Type B pancreatic cell (in vitro differentiated cells): ENCODE results near the gene NLRP3. TPM values are rescaled to one million over a fixed set of nuclear protein-coding genes. Genes with fewer than 3 reads are reported as not detected.

Experiments
- DNase-seq: peaks from one replicate; pipeline ENCODE4 v3.0.0; 2021; ENCODE audit warnings: mixed read lengths; ENCODE audit not compliant: unreplicated experiment; ENCODE audit errors: extremely low spot score
- H3K27ac Mint-ChIP-seq: 2 replicates; pipeline ENCODE4 v1.8.0; 2021; ENCODE audit warnings: mild to moderate bottlenecking, mixed read lengths
- H3K27me3 Mint-ChIP-seq: 2 replicates; pipeline ENCODE4 v1.8.0; 2021; ENCODE audit warnings: mixed read lengths
- H3K36me3 Mint-ChIP-seq: 2 replicates; pipeline ENCODE4 v1.8.0; 2021; ENCODE audit warnings: mixed read lengths
- H3K4me1 Mint-ChIP-seq: one replicate; pipeline ENCODE4 v1.8.0; 2021; ENCODE audit warnings: mixed read lengths; ENCODE audit not compliant: unreplicated experiment
- H3K4me3 Mint-ChIP-seq: 2 replicates; pipeline ENCODE4 v1.8.0; 2021; ENCODE audit warnings: mild to moderate bottlenecking, mixed read lengths
- H3K9me3 Mint-ChIP-seq: 2 replicates; pipeline ENCODE4 v1.8.0; 2021; ENCODE audit warnings: mixed read lengths
- total RNA-seq: library from RNA; stranded (reverse); gene quantifications from 2 replicates; pipeline ENCODE4 v1.2.1, GENCODE V29; 2021; ENCODE audit warnings: low replicate concordance
- TF ChIP-seq, protein P1 (sequence below): fragments of 200-600 bp; sonication (generic); conservative IDR thresholded peaks from 2 replicates; pipeline ENCODE4 v1.5.0; 2021; ENCODE audit warnings: antibody characterized with exemption, mild to moderate bottlenecking

Gene NLRP3
- total RNA-seq, 1 donor from 2014 or later = not detected

DNA sequence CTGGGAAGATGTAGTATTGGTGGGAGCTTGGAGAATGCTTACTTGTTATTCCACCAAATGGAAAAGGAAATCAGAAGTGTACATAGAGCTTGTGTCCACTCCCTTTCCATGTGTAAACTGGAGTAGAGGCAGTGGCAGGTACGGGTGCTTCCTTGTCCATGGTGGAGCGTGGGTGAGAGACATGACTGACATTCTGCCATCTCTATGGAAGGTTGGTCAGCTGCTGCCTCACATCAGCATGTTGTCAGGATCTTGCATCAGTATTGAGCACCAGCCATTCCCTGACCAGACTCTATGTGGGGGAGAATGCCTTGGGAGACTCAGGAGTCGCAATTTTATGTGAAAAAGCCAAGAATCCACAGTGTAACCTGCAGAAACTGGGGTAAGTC is 19.8 kb downstream of the NLRP3 start:
- H3K4me3 Mint-ChIP-seq = no peak overlapping the region
- DNase-seq = no peak
- H3K9me3 Mint-ChIP-seq = no peaks in the 10 kb centered on the region
- H3K27me3 Mint-ChIP-seq = peaks cover 28% of the 10 kb centered on the region
- H3K4me1 Mint-ChIP-seq = no peaks in the 10 kb centered on the region
- H3K36me3 Mint-ChIP-seq = no peaks in the 10 kb centered on the region
- no peak overlapping the region for H3K27ac Mint-ChIP-seq
- TF ChIP-seq, protein P1, sequence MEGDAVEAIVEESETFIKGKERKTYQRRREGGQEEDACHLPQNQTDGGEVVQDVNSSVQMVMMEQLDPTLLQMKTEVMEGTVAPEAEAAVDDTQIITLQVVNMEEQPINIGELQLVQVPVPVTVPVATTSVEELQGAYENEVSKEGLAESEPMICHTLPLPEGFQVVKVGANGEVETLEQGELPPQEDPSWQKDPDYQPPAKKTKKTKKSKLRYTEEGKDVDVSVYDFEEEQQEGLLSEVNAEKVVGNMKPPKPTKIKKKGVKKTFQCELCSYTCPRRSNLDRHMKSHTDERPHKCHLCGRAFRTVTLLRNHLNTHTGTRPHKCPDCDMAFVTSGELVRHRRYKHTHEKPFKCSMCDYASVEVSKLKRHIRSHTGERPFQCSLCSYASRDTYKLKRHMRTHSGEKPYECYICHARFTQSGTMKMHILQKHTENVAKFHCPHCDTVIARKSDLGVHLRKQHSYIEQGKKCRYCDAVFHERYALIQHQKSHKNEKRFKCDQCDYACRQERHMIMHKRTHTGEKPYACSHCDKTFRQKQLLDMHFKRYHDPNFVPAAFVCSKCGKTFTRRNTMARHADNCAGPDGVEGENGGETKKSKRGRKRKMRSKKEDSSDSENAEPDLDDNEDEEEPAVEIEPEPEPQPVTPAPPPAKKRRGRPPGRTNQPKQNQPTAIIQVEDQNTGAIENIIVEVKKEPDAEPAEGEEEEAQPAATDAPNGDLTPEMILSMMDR = no peak

DNA sequence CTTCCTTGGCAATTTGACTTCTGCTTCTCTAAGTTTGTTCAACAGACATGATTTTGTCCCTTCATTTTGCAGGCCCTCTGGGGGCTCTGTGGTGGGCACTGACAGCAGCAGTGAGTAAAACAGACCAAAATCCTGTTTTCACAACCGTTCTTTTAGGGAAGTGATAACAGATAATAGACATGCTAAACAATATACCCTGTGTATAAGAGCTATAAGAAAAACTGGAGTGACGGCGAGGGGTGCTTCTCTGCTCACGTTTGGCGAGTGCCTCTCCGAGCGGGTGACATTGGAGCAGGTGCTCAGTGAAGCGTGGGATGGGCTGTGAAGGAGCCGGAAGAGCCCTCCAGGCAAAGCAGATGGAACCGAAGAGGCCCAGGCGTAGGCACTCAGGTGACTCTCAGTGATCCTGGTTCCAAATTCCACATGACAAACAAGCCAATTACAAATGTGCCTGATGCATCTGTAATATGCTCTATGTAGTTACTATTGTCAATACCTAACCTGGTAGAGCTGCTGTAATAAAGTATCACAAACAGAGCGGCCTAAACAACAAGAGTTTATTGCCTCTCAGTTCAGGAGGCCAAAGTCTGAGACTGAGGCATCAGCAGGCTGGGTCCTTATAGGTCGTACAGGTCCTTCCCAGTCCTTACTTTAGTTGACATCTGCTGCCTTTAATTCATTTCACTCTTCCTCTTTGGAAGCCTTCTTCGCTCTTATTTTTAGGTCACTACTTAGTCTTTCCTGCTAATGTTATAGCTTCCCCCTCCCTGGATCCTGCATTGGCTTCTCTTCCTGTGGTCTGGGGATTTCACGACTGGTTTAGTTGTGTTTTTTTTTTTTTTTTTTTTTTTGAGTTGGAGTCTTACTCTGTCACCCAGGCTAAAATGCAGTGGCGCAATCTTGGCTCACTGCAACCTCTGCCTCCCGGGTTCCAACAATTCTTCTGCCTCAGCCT is 21.9 kb downstream of the NLRP3 start:
- H3K4me1 Mint-ChIP-seq = no peaks in the 10 kb centered on the region
- TF ChIP-seq, protein P1 = no peak
- H3K9me3 Mint-ChIP-seq = no peaks in the 10 kb centered on the region
- H3K4me3 Mint-ChIP-seq = no peak overlapping the region
- no peak for DNase-seq
- no peaks in the 10 kb centered on the region for H3K36me3 Mint-ChIP-seq
- no peak overlapping the region for H3K27ac Mint-ChIP-seq
- H3K27me3 Mint-ChIP-seq = peaks cover 25% of the 10 kb centered on the region

DNA sequence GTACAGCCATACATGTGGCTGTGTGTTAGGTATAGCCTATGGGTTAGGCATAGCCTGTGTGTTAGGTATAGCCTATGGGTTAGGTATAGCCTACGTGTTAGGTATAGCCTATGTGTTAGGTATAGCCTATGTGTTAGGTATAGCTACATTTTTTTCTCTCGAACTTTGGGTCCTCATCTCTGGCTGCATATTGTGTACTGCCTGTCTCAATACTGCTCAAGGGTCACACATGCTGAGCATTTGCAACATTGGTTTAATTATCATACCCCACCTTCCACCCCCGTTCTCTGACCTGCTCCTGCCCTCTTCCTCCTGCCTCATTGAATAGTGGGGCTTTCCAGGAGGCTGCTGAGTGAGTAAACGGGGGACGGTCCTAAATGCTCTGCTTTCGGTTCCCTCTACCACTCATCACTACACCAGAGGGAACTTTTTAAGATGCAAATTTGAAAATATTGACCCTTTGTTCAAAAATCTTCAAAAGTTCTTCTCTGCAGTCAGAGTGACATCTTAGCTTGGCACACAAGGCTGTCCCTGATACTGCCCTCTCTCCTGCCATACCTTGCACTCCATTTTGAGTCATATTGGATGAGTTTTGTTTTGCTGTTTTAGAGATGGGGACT is 24.1 kb downstream of the NLRP3 start:
- Mint-ChIP-seq H3K4me1 (no peaks in the 10 kb centered on the region), H3K9me3 (no peaks in the 10 kb centered on the region), H3K27ac (no peak overlapping the region), H3K27me3 (peaks cover 19% of the 10 kb centered on the region), H3K4me3 (no peak overlapping the region), H3K36me3 (no peaks in the 10 kb centered on the region)
- DNase-seq = no peak
- TF ChIP-seq, protein P1 = no peak

DNA sequence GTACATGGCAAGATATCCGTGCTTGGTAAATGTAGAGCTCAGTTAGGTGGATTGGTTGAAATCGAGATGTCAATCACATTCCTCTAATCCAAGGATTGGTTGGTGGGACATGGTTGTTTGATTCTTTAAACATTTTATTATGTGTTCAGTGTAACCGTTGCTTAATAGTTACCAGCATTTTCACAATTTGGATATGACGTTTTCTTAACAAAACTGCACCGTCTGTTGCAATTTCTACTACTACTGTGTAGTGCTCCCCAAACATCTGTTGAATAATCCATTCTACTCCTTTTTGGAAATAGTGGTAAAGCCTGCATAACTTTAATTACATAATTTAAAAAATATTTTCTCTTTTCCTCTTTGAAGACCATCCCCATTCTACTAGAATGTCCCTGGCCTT is 25.6 kb downstream of the NLRP3 start:
- Mint-ChIP-seq H3K9me3 (no peaks in the 10 kb centered on the region), H3K27ac (no peak overlapping the region), H3K36me3 (no peaks in the 10 kb centered on the region), H3K4me1 (no peaks in the 10 kb centered on the region), H3K4me3 (no peak overlapping the region), H3K27me3 (peaks cover 11% of the 10 kb centered on the region)
- TF ChIP-seq, protein P1 = no peak
- no peak for DNase-seq

DNA sequence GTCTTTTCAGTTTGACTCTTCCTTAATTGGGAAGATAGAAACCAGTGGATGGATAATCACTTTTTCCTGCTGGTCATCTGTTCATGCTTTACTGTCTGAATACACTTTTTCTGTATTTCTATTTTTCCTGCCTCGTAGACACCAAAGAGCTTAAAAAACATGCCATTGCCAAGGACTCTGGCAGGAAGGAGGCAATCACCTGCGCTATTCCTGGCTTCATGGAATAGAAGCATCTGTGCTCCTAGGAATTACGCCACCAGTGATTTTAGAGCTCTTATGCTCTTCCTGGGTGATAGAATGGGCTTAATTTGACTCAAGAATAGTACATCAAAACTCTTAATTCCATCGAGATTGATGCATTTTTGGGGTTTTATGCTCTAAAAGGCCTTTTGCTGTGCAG is 26.2 kb downstream of the NLRP3 start:
- no peak for DNase-seq
- no peaks in the 10 kb centered on the region for H3K4me1 Mint-ChIP-seq
- H3K4me3 Mint-ChIP-seq = no peak overlapping the region
- no peak overlapping the region for H3K27ac Mint-ChIP-seq
- TF ChIP-seq, protein P1 = no peak
- H3K36me3 Mint-ChIP-seq = no peaks in the 10 kb centered on the region
- H3K27me3 Mint-ChIP-seq = peaks cover 11% of the 10 kb centered on the region
- H3K9me3 Mint-ChIP-seq = no peaks in the 10 kb centered on the region
